H54 (cell line): ENCODE measurements around the gene LHX1.

Source experiments
- DNase-seq: peaks from one replicate; pipeline ENCODE4 v3.0.0; 2011; ENCODE audit warnings: low spot score, mixed read lengths; ENCODE audit not compliant: insufficient read length
- FAIRE-seq: peaks from 3 replicates; lab custom pipeline; 2011; peaks lifted over from hg19 to GRCh38; lab: Jason Lieb, UNC
- POLR2A ChIP-seq: IDR thresholded peaks from 2 replicates; pipeline ENCODE4 v1.6.1; 2011; ENCODE audit warnings: low read depth, mild to moderate bottlenecking, low read length

LHX1 gene

DNA sequence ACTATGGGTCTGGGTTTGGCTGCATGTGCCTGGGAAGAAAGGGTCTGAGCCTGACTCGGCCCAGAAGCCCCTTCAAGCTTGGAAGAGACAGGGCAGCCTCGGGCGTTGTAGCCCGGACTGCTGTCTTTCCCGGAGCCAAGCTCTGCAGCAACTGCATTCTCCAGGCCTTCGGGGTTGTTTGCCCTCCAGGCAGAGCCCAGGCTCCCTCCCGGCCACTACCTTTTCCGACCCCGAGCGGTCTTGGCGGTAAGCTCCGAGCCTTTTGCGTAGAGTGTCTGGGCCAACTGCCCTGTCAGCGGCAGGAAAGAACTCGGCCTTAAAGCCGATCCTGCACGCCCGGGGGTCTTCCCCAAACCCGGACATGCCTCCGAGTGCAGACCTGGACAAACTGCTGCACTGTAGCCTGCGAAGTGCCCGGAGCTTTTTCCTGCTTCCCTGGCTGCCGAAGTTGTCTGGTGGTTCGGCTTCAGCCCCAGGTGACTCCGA is 1.3 kb downstream of the LHX1 start:
- DNase-seq (no peak), FAIRE-seq (no peak)
- TF ChIP-seq POLR2A: no peak

GRCh38 chr17:36939052-36939801 is 2.0 kb downstream of the LHX1 start:
- TF ChIP-seq POLR2A: no peak
- DNase-seq: no peak
- no peak for FAIRE-seq

- FAIRE-seq (no peak), DNase-seq (no peak)
- no peak for TF ChIP-seq POLR2A
Measured at GRCh38 chr17:36939802-36940312, 2.6 kb downstream of the LHX1 start.

DNA sequence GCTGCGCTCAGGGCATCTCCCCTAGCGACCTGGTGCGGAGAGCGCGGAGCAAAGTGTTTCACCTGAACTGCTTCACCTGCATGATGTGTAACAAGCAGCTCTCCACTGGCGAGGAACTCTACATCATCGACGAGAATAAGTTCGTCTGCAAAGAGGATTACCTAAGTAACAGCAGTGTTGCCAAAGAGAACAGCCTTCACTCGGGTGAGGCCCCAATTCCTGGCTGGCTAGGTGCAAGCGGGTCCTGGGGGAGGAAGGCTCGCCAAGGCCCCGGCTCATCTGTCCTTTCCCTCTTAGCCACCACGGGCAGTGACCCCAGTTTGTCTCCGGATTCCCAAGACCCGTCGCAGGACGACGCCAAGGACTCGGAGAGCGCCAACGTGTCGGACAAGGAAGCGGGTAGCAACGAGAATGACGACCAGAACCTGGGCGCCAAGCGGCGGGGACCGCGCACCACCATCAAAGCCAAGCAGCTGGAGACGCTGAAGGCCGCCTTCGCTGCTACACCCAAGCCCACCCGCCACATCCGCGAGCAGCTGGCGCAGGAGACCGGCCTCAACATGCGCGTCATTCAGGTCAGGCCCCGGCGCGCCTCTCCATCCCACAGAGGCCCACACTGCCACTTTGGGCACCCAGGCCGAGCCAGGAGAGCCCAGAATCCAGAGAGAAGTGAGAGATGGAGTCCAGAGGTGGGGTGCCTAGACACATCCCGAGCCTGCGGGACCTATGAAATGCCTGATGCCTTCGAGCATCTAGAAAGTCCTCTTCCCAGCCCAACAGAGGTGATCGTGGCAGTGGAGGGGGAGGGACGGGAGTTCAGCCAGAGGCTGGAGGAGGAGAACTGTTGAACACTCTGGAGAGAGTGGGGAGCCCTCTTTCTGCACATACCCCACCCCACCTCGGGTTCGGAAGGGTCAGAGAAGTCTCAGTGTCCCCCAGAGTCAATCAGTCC is 3.3 kb downstream of the LHX1 start:
- DNase-seq: no peak
- FAIRE-seq: no peak
- TF ChIP-seq POLR2A: no peak

- FAIRE-seq (no peak), DNase-seq (no peak)
- TF ChIP-seq POLR2A: no peak
Measured at GRCh38 chr17:36941265-36942010, 4.2 kb downstream of the LHX1 start.

DNA sequence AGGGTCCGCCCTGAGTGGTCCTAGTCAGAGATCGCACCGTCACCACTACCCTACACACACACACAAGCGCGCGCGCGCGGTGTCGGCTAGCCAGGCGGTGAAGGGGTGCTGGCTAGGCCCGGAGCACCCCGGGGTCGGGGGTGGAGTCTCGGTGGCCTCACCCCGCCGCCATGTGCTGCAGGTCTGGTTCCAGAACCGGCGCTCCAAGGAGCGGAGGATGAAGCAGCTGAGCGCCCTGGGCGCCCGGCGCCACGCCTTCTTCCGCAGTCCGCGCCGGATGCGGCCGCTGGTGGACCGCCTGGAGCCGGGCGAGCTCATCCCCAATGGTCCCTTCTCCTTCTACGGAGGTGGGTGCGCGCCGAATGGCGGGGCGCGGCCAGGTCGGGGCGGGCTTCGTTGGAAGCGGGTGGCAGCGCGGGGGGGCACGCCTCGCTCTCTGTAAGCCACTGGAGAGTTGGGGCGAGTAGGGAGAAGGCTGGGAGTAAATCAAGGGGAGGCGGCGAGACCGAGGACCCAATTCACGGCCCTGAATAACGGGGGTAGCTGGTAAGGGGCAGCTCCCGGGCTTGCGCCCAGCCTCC is 4.8 kb downstream of the LHX1 start:
- FAIRE-seq (no peak), DNase-seq (no peak)
- no peak for TF ChIP-seq POLR2A

- no peak for FAIRE-seq
- DNase-seq: no peak
Measured at GRCh38 chr17:36942631-36943125, 5.4 kb downstream of the LHX1 start.

GRCh38 chr17:36943250-36944191 is 6.2 kb downstream of the LHX1 start:
- no peak for TF ChIP-seq POLR2A
- no peak for DNase-seq
- no peak for FAIRE-seq

More at GRCh38 chr17:36942631-36943125, 5.4 kb downstream of the LHX1 start:
- no peak for TF ChIP-seq POLR2A

- TF ChIP-seq POLR2A: no peak
- FAIRE-seq: no peak
- DNase-seq: no peak
Measured at GRCh38 chr17:36944553-36944952, 7.3 kb downstream of the LHX1 start.

DNA sequence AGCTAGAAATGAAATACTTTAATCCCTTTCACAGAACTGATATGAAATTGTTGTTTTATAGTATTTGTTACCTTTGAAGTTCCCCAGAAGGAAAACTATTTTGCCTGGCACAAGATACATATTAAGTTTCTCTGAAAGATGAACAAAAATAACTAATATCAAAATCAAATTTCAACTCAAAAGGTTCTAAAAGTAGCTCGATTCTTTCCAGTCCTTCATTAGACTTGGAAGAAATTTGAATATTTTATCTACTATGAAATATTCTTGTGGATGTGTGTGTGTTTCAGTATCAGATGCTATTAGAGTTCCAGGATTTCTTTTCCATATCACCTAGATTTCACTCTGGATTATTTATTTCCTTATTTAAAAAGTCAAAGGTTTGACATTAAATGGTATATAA is 7.9 kb downstream of the LHX1 start:
- no peak for FAIRE-seq
- no peak for TF ChIP-seq POLR2A
- DNase-seq: no peak

DNA sequence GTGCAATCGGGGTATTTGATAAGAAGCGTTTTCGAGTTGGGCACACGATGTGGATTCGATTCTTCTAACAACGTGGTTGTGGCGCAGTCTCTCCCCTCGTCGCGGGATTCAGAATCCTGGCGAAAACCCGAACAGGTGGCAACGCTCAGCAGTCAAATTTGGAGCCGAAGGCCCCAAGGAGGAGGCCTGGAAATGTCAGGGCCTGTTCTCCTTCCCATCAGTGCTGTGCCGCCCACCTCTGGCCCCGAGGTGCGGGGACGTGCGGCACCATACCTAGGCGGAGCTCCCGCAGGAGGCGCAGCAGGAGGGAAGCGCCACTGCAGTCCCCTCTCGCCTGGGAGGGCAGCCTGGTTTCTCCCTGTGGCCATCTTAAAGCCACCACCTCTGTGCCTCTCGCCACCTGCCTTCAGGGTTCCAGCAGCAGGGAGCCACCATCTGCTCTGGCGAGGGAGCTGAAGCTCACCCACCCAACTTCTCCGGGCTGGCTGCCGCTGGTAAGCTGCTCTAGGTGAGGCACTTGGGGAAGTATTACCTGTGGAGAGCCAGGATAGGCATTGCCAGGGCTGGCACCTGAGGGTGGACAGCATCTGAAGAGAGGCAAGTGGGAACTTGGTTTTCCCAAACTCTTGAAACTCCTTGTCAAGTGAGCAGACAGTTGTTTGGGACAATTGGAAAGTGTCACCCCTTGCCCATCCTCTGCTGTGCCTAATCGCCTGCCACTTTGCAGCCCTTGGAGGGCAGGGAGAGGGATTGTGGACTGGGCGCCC is 8.9 kb downstream of the LHX1 start:
- TF ChIP-seq POLR2A: no peak
- DNase-seq (no peak), FAIRE-seq (no peak)

GRCh38 chr17:36946726-36947091 is 9.4 kb downstream of the LHX1 start:
- FAIRE-seq: no peak
- TF ChIP-seq POLR2A: no peak
- DNase-seq: no peak
